GM13977 (cell line): ENCODE data around the gene SERPINB7.

ENCODE experiments used
- DNase-seq: peaks from one replicate; pipeline ENCODE4 v3.0.0; 2012; ENCODE audit warnings: low spot score
- in situ Hi-C: fragments of 300-500 bp; cut with MboI; formaldehyde crosslinking; loops from one replicate; pipeline ENCODE4 v1.12.0; 2022; ENCODE audit warnings: low sequenced_read_pairs, low pct_unique_long_range_greater_than_20kb, mixed read lengths, inconsistent platforms; ENCODE audit not compliant: unreplicated experiment
- TF ChIP-seq, protein P1 (sequence below): IDR thresholded peaks from 2 replicates; pipeline ENCODE4 v1.5.1; 2012; ENCODE audit warnings: mild to moderate bottlenecking, control low read depth; ENCODE audit not compliant: insufficient read depth; ENCODE audit errors: extremely low read depth, missing control alignments

SERPINB7 gene

DNA sequence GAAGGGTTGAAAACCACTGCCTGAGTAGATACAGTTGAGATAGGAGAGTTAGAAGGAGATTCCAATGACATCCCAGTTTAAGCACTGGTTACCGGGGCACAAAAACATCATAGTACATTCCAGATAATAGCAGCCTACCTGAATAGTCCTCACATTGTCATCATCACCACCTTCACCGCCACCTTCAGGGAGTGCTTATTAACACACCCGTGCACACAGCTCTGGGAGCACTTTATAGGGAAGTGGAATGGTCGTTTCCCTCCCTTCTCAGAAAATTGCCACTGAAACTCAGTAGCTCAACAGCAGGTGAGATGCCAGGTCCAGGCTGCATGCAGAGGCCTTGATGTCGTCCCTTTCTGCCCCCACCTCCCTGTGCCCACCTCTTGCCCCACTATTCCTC is 8.2 kb downstream of the SERPINB7 start:
- DNase-seq: peak; percentile 6
- in situ Hi-C loops: no loop called here
- TF ChIP-seq, protein P1, sequence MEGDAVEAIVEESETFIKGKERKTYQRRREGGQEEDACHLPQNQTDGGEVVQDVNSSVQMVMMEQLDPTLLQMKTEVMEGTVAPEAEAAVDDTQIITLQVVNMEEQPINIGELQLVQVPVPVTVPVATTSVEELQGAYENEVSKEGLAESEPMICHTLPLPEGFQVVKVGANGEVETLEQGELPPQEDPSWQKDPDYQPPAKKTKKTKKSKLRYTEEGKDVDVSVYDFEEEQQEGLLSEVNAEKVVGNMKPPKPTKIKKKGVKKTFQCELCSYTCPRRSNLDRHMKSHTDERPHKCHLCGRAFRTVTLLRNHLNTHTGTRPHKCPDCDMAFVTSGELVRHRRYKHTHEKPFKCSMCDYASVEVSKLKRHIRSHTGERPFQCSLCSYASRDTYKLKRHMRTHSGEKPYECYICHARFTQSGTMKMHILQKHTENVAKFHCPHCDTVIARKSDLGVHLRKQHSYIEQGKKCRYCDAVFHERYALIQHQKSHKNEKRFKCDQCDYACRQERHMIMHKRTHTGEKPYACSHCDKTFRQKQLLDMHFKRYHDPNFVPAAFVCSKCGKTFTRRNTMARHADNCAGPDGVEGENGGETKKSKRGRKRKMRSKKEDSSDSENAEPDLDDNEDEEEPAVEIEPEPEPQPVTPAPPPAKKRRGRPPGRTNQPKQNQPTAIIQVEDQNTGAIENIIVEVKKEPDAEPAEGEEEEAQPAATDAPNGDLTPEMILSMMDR: no peak

- in situ Hi-C loops: no loop called here
- TF ChIP-seq, protein P1: no peak
Observed at GRCh38 chr18:63784787-63785452, 9.7 kb downstream of the SERPINB7 start.

DNA sequence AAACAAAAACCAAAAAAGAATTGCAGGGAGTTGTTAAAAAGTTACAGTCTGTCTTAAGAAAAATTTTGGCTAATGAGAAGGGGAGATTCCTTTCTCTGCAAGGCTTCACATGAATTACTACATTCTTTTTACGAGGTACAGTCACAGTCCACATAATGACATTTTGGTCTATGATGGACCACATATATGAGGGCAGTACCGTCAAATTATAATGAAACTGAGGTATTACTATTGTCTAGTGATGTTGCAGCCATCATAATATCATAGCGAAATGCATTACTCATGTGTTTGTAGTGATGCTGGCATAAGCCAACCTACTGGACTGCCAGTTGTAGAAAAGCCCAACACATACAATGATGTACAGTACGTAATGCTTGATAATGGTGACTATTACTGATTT is 12.5 kb downstream of the SERPINB7 start:
- TF ChIP-seq, protein P1: no peak
- DNase-seq: no peak
- in situ Hi-C loops: no loop called here

More at GRCh38 chr18:63784787-63785452, 9.7 kb downstream of the SERPINB7 start:
- DNase-seq: no peak

DNA sequence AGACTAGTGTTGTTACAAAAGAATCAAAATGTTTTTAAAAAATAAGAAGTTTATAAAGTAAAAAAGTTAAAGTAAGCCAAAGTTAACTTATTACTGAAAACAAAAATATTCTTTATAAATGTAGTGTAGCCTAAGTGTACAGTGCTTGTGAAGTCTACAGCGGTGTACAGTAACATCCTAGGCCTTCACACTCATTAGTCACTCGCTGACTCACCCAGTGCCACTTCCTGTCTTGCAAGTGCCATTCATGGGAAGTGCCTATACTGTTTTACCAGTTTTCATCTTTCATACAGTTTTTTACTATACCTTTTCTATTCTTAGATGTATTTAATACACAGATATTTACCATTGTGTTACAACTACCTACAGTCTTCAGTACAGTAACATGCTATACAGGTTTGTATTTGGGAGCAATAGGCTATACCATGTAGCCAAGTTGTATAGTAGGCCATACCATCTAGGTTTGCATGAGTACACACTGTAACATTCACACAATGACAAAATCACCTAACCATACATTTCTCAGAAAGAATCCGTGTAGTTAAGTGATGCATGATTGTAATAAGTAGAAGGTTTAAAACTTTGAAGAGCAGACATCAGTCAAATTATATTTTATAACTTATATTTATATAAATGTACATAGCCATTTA is 13.4 kb downstream of the SERPINB7 start:
- no peak for DNase-seq
- in situ Hi-C loops: no loop called here
- TF ChIP-seq, protein P1: no peak

- in situ Hi-C loops: no loop called here
- no peak for DNase-seq
- TF ChIP-seq, protein P1: no peak
Observed at GRCh38 chr18:63789327-63789726, 14.1 kb downstream of the SERPINB7 start.

DNA sequence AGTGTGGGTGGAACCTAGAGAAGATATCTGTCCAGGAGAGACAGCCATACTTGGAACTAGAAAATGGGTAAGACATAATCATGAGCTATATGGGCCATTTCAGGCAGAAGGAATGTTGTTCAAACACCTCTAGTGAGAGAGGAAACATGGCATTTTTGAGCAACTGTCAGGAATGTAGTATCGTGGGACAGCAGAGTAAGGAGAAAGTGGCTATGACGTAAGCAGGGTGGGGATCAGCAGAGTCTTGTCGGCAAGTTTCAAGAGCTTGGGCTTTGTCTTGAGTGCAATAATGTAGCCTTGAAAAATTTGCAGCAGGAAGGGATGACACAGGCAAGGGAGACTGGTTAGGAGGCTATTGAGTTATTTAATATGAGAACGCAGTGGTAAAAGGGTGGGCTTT is 20.4 kb downstream of the SERPINB7 start:
- TF ChIP-seq, protein P1: no peak
- in situ Hi-C loops: no loop called here
- DNase-seq: no peak
